Neural cell (in vitro differentiated cells): ENCODE measurements around the gene LZTFL1. TPM values are rescaled to one million over a fixed set of nuclear protein-coding genes. Genes with fewer than 3 reads are reported as not detected.

Experiments used
- H2AFZ ChIP-seq: fragments of 200-600, 300-800 bp; sonication (generic), shearing (Covaris generic); 2 replicates; pipeline ENCODE4 v1.6.0; 2014; ENCODE audit warnings: low read depth, mild to moderate bottlenecking, antibody characterized with exemption, low read length, moderate library complexity
- H3F3A ChIP-seq: fragments of 200-600 bp; shearing (Covaris generic); 2 replicates; pipeline ENCODE4 v1.6.1; 2016; ENCODE audit warnings: mild to moderate bottlenecking, moderate library complexity, mixed read lengths, antibody characterized with exemption, low read length; ENCODE audit not compliant: insufficient read depth, poor library complexity, severe bottlenecking
- H3K27ac ChIP-seq: fragments of 200-600, 300-800 bp; sonication (generic), shearing (Covaris generic); 2 replicates; pipeline ENCODE4 v1.5.1; 2014; ENCODE audit warnings: mild to moderate bottlenecking, low read length, moderate library complexity
- H3K27me3 ChIP-seq: fragments of 300-800, 200-600 bp; sonication (generic), shearing (Covaris generic); 2 replicates; pipeline ENCODE4 v1.6.0; 2014; ENCODE audit warnings: mild to moderate bottlenecking, low read depth, low read length, moderate library complexity; ENCODE audit not compliant: insufficient read depth
- H3K36me3 ChIP-seq: fragments of 300-800, 200-600 bp; sonication (generic), shearing (Covaris generic); 2 replicates; pipeline ENCODE4 v1.5.1; 2014; ENCODE audit warnings: mild to moderate bottlenecking, antibody characterized with exemption, low read length, moderate library complexity; ENCODE audit not compliant: insufficient read depth
- H3K4me2 ChIP-seq: fragments of 300-800, 200-600 bp; sonication (generic), shearing (Covaris generic); 2 replicates; pipeline ENCODE4 v1.6.0; 2014; ENCODE audit warnings: mild to moderate bottlenecking, low read length
- H3K4me3 ChIP-seq: fragments of 300-800, 200-600 bp; sonication (generic), shearing (Covaris generic); 2 replicates; pipeline ENCODE4 v1.5.1; 2014; ENCODE audit warnings: mild to moderate bottlenecking, low read length, moderate library complexity
- H3K79me2 ChIP-seq: fragments of 200-600 bp; shearing (Covaris generic); replicated peaks from 2 replicates; pipeline ENCODE4 v1.6.0; 2014; ENCODE audit warnings: mild to moderate bottlenecking, low read length, moderate library complexity; ENCODE audit not compliant: insufficient read depth
- H3K9ac ChIP-seq: fragments of 300-800, 200-600 bp; sonication (generic), shearing (Covaris generic); 2 replicates; pipeline ENCODE4 v1.6.1; 2016; ENCODE audit warnings: mild to moderate bottlenecking, low read length, mixed read lengths
- H3K9me2 ChIP-seq: fragments of 200-600 bp; shearing (Covaris generic); 2 replicates; pipeline ENCODE4 v1.6.1; 2016; ENCODE audit warnings: mild to moderate bottlenecking, low read length, mixed read lengths; ENCODE audit not compliant: insufficient read depth
- H3K9me3 ChIP-seq: fragments of 200-600, 300-800 bp; sonication (generic), shearing (Covaris generic); 2 replicates; pipeline ENCODE4 v1.6.1; 2016; ENCODE audit warnings: mild to moderate bottlenecking, mixed run types, low read length, moderate library complexity, mixed read lengths
- H4K20me1 ChIP-seq: fragments of 200-600 bp; shearing (Covaris generic); 2 replicates; pipeline ENCODE4 v1.6.1; 2016; ENCODE audit warnings: mild to moderate bottlenecking, mixed run types; ENCODE audit not compliant: insufficient read depth
- CTCF ChIP-seq: fragments of 450-650 bp; IDR thresholded peaks from 2 replicates; pipeline ENCODE4 v1.5.1; 2014; ENCODE audit warnings: antibody characterized with exemption, mild to moderate bottlenecking, moderate library complexity; ENCODE audit not compliant: poor library complexity, severe bottlenecking
- EP300 ChIP-seq: fragments of 450-650 bp; conservative IDR thresholded peaks from 2 replicates; pipeline ENCODE4 v1.6.1; 2014; ENCODE audit warnings: antibody characterized with exemption, mild to moderate bottlenecking, moderate library complexity; ENCODE audit not compliant: poor library complexity, severe bottlenecking
- EZH2 ChIP-seq: fragments of 200-600, 300-800 bp; shearing (Covaris generic), sonication (generic); IDR thresholded peaks from 2 replicates; pipeline ENCODE4 v1.6.1; 2014; ENCODE audit warnings: antibody characterized with exemption, low read length, borderline replicate concordance, mild to moderate bottlenecking; ENCODE audit not compliant: insufficient read depth, poor library complexity, severe bottlenecking
- MXI1 ChIP-seq: fragments of 450-650 bp; conservative IDR thresholded peaks from 2 replicates; pipeline ENCODE4 v1.6.1; 2014; ENCODE audit warnings: antibody characterized with exemption, mild to moderate bottlenecking; ENCODE audit not compliant: poor library complexity, severe bottlenecking
- POLR2AphosphoS5 ChIP-seq: IDR thresholded peaks from 2 replicates; pipeline ENCODE4 v1.6.1; 2012
- RAD21 ChIP-seq: fragments of 450-650 bp; conservative IDR thresholded peaks from 2 replicates; pipeline ENCODE4 v1.6.1; 2014; ENCODE audit warnings: antibody characterized with exemption, mild to moderate bottlenecking, moderate library complexity
- SMC3 ChIP-seq: fragments of 450-650 bp; conservative IDR thresholded peaks from 2 replicates; pipeline ENCODE4 v1.6.1; 2014; ENCODE audit warnings: antibody characterized with exemption, mild to moderate bottlenecking, moderate library complexity; ENCODE audit not compliant: poor library complexity
- TAF1 ChIP-seq: IDR thresholded peaks from 2 replicates; pipeline ENCODE4 v1.6.1; 2012; ENCODE audit warnings: low read depth
- polyA plus RNA-seq: library from polyadenylated mRNA; depleted of rRNA; stranded (reverse); fragments of >200 nt; gene quantifications from 2 replicates; pipeline ENCODE4 v1.2.3, GENCODE V29; 2014
- TF ChIP-seq, protein P1 (sequence below): IDR thresholded peaks from 2 replicates; pipeline ENCODE4 v1.6.1; 2012; ENCODE audit warnings: borderline replicate concordance

LZTFL1 gene
- polyA plus RNA-seq, 1 donor from 2014 or later = 26.8 TPM

DNA sequence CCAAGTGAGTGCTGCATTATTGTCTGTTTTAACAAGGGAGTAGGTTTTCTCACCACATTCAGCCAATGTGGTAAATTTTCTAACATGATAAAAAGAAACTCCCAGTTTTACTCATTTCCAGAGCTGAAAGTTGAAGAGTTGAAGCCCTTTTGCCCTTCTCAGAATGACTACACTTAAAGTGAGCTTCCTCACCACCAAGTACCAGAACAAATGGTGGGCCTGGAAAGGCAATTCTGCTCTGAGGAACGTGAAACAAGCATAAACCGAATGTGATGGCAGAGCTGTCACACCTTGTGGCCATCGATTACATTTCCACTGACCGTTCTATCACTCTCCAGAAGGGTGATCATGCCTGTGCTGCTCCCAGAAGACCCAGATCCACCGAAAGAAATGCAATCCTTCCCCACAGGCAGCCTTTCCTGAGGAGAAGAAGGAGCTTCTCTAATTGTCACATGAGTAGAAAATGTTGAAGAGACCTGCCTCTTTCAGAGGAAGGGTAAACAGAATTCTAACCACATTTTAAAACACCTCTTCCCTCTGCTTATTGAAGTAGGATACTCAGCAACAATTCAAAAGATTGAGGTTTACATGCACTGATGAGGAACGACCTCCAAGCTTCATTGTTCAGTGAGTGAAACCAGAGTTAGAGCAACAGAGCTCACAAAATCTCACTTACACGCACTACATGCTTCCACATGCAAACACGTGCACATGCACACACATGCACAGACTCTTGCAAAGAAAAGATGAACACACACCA, 23.0 kb upstream of the LZTFL1 start:
- Histone ChIP-seq H3K36me3 (no peaks in the 10 kb centered on the region), H4K20me1 (no peaks in the 10 kb centered on the region), H3K4me2 (no peak overlapping the region), H3F3A (no peaks in the 10 kb centered on the region), H3K27me3 (no peaks in the 10 kb centered on the region), H2AFZ (no peak overlapping the region), H3K9me3 (no peaks in the 10 kb centered on the region), H3K27ac (no peak overlapping the region), H3K9me2 (no peaks in the 10 kb centered on the region), H3K4me3 (no peak overlapping the region), H3K79me2 (no peaks in the 10 kb centered on the region), H3K9ac (no peak overlapping the region)
- TF ChIP-seq MXI1 (no peak), TAF1 (no peak), POLR2AphosphoS5 (no peak), EP300 (no peak), SMC3 (no peak), RAD21 (no peak)
- TF ChIP-seq, protein P1, sequence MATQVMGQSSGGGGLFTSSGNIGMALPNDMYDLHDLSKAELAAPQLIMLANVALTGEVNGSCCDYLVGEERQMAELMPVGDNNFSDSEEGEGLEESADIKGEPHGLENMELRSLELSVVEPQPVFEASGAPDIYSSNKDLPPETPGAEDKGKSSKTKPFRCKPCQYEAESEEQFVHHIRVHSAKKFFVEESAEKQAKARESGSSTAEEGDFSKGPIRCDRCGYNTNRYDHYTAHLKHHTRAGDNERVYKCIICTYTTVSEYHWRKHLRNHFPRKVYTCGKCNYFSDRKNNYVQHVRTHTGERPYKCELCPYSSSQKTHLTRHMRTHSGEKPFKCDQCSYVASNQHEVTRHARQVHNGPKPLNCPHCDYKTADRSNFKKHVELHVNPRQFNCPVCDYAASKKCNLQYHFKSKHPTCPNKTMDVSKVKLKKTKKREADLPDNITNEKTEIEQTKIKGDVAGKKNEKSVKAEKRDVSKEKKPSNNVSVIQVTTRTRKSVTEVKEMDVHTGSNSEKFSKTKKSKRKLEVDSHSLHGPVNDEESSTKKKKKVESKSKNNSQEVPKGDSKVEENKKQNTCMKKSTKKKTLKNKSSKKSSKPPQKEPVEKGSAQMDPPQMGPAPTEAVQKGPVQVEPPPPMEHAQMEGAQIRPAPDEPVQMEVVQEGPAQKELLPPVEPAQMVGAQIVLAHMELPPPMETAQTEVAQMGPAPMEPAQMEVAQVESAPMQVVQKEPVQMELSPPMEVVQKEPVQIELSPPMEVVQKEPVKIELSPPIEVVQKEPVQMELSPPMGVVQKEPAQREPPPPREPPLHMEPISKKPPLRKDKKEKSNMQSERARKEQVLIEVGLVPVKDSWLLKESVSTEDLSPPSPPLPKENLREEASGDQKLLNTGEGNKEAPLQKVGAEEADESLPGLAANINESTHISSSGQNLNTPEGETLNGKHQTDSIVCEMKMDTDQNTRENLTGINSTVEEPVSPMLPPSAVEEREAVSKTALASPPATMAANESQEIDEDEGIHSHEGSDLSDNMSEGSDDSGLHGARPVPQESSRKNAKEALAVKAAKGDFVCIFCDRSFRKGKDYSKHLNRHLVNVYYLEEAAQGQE = no peak

DNA sequence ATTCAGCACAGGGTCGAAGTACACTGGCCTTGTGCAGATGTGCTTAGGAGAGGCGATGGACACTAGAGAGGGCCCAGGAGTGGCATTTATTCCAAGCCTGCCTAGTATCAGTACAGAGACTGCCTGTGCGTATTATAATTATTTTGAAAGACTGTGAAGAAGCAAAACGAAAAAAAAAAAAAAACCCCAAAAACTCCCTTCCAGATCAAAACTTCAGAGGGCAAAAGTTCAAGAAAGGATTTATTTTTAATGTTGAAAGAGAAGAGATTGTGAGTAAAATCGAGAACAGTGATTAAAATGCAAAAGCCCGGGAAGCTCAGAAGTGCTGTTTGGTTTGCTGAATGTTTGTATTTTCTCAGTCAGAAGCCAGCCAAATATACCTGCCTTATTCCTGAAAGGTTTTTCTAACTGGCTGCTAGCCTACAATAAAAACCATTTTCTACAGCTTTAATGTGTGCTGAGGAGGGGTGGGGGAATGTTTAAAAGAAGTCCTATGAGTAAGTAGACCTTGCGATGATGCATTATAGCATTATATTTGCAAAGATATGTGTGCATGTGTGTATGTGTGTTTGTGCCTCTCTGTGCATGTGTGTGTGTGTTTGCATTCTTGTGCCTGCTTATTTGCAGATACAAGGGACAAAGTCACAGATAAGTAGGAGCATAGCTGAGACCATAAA, 19.3 kb upstream of the LZTFL1 start:
- TF ChIP-seq EP300 = no peak
- TF ChIP-seq POLR2AphosphoS5 = no peak
- no peak overlapping the region for H3K9ac ChIP-seq
- H3K27me3 ChIP-seq = no peaks in the 10 kb centered on the region
- no peaks in the 10 kb centered on the region for H3K9me2 ChIP-seq
- H3K36me3 ChIP-seq = no peaks in the 10 kb centered on the region
- no peaks in the 10 kb centered on the region for H3K79me2 ChIP-seq
- no peak overlapping the region for H3K4me2 ChIP-seq
- H2AFZ ChIP-seq = no peak overlapping the region
- no peaks in the 10 kb centered on the region for H4K20me1 ChIP-seq
- no peak overlapping the region for H3K27ac ChIP-seq
- H3K9me3 ChIP-seq = no peaks in the 10 kb centered on the region
- H3K4me3 ChIP-seq = no peak overlapping the region
- no peaks in the 10 kb centered on the region for H3F3A ChIP-seq

DNA sequence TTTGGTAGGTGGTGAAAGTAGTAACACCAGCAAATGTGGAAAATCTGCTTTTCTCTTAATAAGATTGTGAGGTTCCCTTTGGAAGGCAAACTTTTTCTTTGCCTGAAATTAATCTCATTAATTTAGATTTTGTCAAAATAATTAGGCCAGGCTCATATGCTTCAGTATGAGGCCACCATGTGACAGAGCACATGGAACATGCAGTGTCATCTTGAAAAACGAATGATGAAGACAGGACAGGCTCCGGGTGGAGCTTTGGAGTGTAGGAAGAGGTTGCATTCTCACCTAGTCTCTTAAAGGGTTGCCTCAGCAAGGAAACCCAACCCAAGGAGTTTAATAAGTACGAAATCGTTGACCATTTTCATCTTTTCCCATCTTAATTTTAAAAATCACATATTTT, 18.6 kb upstream of the LZTFL1 start:
- Histone ChIP-seq H3F3A (no peaks in the 10 kb centered on the region), H3K36me3 (no peaks in the 10 kb centered on the region), H3K9ac (no peak overlapping the region), H3K27ac (no peak overlapping the region), H3K4me2 (no peak overlapping the region), H2AFZ (no peak overlapping the region), H3K4me3 (no peak overlapping the region), H3K79me2 (no peaks in the 10 kb centered on the region), H3K27me3 (no peaks in the 10 kb centered on the region), H4K20me1 (no peaks in the 10 kb centered on the region), H3K9me3 (no peaks in the 10 kb centered on the region), H3K9me2 (no peaks in the 10 kb centered on the region)
- TF ChIP-seq EZH2 = no peak
- TF ChIP-seq, protein P1 = no peak
- no peak for TF ChIP-seq SMC3
- TF ChIP-seq EP300 = no peak
- TF ChIP-seq CTCF = no peak
